Measurements from ENCODE around the gene DNASE1L3.
"Not testable (repeated sequence)": the region's sequence is repeated elsewhere in the genome, so short reads cannot be mapped to it uniquely, and the experiment has no call there.

The DNASE1L3 gene, protein sequence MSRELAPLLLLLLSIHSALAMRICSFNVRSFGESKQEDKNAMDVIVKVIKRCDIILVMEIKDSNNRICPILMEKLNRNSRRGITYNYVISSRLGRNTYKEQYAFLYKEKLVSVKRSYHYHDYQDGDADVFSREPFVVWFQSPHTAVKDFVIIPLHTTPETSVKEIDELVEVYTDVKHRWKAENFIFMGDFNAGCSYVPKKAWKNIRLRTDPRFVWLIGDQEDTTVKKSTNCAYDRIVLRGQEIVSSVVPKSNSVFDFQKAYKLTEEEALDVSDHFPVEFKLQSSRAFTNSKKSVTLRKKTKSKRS

GRCh38 chr3:58210761-58211460, at the start of gene DNASE1L3:
Gene DNASE1L3 (minus strand): TSS chr3:58210972. CDS start chr3:58210906, 66 bp downstream.
- DNase-seq (ENCODE audit: low read depth) = no peak

DNA sequence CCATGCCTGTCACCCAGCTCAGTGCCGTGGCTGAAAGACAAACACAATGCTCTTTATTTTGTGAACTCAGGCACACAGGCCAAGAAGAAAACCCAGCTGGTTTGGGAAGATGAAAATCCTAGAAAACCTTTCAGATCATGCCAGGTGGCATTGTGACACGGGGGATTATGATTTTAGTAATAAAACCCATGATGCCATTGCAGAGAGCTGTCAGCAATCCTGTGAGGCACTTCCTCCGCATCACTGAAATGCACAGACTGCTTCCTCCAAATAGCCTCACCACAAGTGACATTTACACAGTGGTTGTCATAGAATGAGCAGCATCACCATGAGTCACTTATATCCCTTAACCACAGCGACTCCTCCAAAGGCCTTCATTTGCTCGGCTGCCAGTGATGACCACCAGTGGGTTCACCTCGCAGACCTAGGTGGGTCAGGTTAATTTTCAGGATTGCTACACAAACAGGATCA, 49.5 kb upstream of the DNASE1L3 start:
- no peak for DNase-seq (ENCODE audit: low read depth)

- DNase-seq (ENCODE audit: low read depth) = no peak
Measured at GRCh38 chr3:58258392-58259055, 47.8 kb upstream of the DNASE1L3 start.

DNA sequence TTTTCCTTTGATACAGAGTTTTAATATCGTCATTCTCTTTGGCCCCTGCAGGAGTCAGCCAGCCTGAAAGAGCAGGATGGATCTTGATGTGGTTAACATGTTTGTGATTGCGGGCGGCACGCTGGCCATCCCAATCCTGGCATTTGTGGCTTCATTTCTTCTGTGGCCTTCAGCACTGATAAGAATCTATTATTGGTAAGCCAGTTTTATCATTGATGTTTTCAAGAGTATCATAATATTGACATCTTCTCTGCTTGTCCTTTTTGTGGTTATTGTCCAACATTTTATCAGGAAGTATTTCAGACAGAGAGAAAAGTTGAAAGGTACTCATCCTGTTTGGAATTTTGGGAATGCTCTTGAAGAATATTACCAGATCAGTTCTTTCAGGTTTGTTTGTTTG, 45.7 kb upstream of the DNASE1L3 start:
- no peak for DNase-seq (ENCODE audit: low read depth)

- no peak for DNase-seq (ENCODE audit: low read depth)
Measured at GRCh38 chr3:58256061-58256460, 45.3 kb upstream of the DNASE1L3 start.

- DNase-seq (ENCODE audit: low read depth) = no peak
Measured at GRCh38 chr3:58254144-58254543, 43.4 kb upstream of the DNASE1L3 start.

- no peak for DNase-seq (ENCODE audit: low read depth)
Measured at GRCh38 chr3:58251631-58252035, 40.9 kb upstream of the DNASE1L3 start.

GRCh38 chr3:58250093-58250707, 39.4 kb upstream of the DNASE1L3 start:
- DNase-seq (ENCODE audit: low read depth) = no peak

DNA sequence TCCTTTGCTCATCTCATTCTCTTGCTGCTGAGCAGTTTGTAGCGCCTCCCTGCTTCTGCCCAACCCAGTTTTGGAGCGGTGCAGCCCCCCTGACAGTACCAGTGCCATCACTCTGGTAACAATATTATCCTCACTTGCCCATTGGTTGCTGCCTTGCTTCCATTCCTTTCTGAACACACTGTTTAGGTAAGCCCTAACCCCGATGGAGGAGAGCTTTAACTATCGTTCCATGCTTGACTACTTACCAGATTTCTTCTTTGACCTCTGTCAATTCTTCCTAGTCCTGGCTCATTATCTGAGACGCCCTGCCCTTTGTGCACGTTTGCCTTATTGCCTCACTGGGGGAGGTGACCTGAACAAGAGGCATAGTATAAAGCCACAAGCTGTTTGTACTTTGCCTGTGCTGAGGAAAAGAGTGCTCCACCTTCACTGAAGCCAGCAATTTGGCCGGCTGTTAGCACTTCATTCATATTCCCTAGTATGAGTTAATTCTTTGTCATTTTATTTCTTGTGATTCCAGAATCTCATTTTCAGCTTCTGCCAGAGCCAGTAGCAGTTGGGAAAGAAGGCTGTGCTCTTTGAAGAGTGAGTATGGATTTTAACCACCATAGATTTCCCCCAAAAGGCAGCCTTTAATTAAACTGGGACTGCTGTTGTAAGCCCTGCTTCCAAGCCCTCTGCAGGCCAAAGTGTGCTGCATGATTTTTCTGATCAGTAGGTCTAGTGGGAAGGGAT, 38.8 kb upstream of the DNASE1L3 start:
- no peak for DNase-seq (ENCODE audit: low read depth)

DNA sequence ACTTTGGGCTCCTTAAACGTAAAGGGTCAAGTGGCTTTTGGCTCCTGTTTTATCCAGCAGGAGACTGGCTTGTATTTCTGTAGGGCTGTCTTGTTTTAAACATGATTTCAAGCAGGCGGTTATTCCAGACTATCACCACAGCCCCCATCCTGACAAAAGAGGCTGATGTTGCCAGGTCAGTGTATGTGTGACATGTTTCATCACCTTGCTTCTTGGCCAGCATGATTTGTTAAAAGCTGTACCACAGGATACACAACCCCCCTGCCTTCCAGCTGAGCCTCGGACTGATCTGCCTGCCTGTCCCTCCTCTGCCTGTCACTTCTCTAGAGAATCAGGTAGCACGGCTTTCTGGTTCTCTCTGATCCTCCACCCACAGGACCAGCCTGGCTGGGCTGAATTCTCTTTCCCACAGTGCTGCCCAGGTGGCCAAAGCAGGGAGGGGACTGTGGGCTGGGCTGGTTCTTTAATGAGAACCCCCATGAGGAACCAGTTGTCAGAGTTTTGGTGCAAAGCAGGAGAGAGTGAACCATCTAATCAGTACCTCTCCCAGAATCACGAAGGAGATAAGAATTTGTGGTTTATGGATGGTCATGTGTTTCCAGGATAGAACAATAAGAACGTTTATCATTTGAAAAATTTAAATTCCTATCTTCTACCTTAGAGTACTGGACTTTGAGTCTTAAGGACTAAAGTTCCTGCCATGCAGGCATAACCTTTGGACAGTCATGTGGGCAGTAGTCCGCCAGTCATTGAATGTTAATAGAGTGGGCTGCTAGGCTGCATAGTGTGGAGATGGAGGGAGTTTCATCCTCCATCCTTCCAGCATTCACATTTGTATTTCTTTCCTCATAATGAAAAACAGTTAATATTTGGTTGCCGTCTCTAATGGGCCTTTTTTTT, 35.6 kb upstream of the DNASE1L3 start:
- no peak for DNase-seq (ENCODE audit: low read depth)

DNA sequence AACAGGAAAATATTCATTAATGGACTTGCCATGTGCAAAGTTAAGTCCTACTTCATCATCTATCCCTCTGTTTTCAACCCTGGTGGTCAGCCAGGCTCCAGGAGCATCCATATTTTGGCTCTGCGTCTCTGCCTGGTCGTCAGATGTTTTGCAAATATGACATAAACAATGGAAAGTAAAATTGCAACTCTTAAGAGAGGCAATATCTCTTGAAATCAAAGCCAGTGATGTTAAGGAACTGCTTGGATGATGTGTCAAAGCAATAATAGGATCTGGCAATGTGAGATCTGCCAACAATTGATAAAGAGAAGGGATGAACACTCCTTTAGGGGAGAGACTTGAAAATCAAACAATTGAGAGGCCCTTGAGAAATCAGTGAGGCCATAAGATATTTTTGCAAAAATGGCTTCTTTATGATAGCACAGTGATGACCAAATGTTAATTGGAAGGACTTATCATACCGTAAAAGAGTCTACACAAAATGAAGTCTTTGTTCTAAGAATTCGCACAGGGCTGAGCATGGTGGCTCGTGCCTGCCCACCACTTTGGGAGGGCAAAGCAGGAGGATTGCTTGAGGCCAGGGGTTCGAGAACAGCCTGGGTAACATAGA, 33.3 kb upstream of the DNASE1L3 start:
- DNase-seq (ENCODE audit: low read depth) = no peak

DNA sequence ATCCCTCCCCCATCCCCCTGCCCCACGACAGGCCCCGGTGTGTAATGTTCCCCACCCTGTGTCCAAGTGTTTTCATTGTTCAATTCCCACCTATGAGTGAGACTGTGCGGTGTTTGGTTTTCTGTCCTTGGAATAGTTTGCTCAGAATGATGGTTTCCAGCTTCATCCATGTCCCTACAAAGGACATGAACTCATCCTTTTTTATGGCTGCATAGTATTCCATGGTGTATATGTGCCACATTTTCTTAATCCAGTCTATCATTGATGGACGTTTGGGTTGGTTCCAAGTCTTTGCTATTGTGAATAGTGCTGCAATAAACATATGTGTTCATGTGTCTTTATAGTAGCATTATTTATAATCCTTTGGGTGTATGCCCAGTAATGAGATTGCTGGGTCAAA, 32.1 kb upstream of the DNASE1L3 start:
- DNase-seq (ENCODE audit: low read depth) = not testable (repeated sequence)

GRCh38 chr3:58242340-58242739, 31.6 kb upstream of the DNASE1L3 start:
- DNase-seq (ENCODE audit: low read depth) = no peak

GRCh38 chr3:58241306-58242044, 30.7 kb upstream of the DNASE1L3 start:
- no peak for DNase-seq (ENCODE audit: low read depth)

DNA sequence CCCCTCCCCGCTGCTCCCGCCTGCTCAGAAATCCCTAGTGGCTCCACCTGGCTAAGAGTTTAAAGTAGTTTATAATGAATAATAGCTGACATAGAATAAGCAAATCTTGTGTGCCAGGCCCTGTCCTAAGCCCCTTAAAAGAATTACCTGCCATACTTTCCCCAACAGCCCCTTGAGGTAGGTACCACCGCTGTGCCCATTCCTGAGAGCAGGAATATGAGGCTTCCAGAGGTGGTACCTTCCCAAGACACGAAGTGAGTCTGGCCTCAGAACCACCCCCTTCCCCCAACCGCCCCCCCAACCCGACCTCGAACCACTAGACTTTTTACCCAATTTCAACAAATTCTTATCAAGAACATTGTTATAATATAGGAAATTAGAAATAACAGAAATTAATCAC, 28.1 kb upstream of the DNASE1L3 start:
- DNase-seq (ENCODE audit: low read depth) = no peak

GRCh38 chr3:58237941-58238681, 27.3 kb upstream of the DNASE1L3 start:
- DNase-seq (ENCODE audit: low read depth) = peak; percentile 26

DNA sequence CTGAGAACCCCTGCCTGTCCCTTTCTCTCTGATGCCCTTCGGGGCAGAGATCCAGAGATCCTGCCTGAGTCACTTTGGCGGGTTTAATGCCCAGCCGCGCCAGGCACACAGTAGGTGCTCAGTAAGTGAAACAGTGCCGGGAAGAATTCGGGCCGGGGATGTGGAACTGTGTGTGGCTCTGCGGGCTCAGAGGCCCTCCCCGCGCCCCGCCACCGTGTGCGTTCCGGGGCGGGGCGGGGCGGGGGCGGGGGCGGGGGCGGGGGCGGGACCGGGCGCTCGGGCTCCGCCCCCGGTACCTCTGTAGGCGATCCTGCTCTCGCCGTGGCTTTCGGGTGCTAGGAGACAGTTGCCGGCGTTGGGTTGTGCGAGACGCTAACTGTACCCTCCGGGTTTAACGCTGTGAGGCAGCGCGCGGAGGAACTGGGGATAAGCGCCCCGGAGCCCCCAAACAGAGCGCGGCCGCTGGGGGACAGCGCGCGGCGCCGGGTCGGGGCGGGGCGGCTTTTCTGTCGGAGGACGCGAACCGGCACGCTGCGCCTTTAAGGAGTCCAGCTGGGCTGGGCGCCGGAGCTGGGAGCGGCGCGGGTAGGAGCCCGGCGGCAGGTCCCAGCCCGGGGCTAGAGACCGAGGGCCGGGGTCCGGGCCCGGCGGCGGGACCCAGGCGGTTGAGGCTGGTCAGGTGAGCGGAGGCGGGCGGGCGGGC, 26.6 kb upstream of the DNASE1L3 start, which contains the start of gene ABHD6:
TSS of gene ABHD6 (plus strand) at position 555 of the 703 bp plus-strand sequence. CDS start 18,795 bp downstream, outside the sequence.
- peak; percentile 68 for DNase-seq (ENCODE audit: low read depth)
